Adipocyte (in vitro differentiated cells): ENCODE measurements around the gene STOM.

Source experiments
- DNase-seq: peaks from one replicate; pipeline ENCODE4 v3.0.0-alpha.2; 2015; ENCODE audit warnings: low read depth
- H3K27me3 ChIP-seq: replicated peaks from 2 replicates; pipeline ENCODE4 v1.7.0; 2013; ENCODE audit warnings: mild to moderate bottlenecking, low read length, moderate library complexity; ENCODE audit not compliant: control insufficient read depth, insufficient read depth
- H3K36me3 ChIP-seq: 2 replicates; pipeline ENCODE4 v1.7.0; 2013; ENCODE audit warnings: low read length, mild to moderate bottlenecking, moderate library complexity; ENCODE audit not compliant: control insufficient read depth, insufficient read depth, severe bottlenecking
- H3K4me1 ChIP-seq: 2 replicates; pipeline ENCODE4 v1.7.0; 2013; ENCODE audit warnings: mild to moderate bottlenecking, low read length, moderate library complexity; ENCODE audit not compliant: control insufficient read depth, insufficient read depth
- H3K4me3 ChIP-seq: 2 replicates; pipeline ENCODE4 v1.7.0; 2013; ENCODE audit warnings: mild to moderate bottlenecking, low read length, moderate library complexity
- H3K9ac ChIP-seq: 2 replicates; pipeline ENCODE4 v1.7.0; 2013; ENCODE audit warnings: mild to moderate bottlenecking, low read length, moderate library complexity
- H3K9me3 ChIP-seq: 2 replicates; pipeline ENCODE4 v1.7.0; 2013; ENCODE audit warnings: mild to moderate bottlenecking, low read length, moderate library complexity; ENCODE audit not compliant: control insufficient read depth

The STOM gene

DNA sequence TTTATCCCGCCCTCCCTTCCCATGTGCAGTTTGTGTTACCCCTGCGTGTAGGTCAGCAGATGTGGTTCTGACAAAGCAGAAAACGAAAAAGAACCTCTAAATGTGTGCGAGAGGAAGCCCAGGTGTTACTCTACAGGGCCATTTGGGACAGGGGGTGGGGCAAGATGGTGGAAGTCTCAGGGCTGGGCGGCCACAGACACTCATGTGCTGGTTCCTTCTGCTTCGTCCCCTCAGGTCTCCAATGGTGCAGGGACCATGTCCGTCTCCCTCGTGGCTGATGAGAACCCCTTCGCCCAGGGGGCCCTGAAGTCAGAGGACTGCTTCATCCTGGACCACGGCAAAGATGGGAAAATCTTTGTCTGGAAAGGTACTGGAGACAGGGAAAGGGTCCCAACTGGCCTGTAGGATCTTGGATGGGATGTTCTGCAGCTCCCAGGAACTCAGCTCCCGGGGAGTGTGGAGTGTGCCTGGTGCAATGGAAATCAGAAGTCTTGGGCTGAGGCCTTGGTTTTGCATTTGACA, 53.1 kb downstream of the STOM start:
- Histone ChIP-seq H3K9me3 (no peaks in the 10 kb centered on the region), H3K4me1 (peaks cover 48% of the 10 kb centered on the region), H3K4me3 (no peak overlapping the region), H3K9ac (peak overlapping the region; percentile 24), H3K36me3 (peaks cover 71% of the 10 kb centered on the region), H3K27me3 (no peaks in the 10 kb centered on the region)
- no peak for DNase-seq

DNA sequence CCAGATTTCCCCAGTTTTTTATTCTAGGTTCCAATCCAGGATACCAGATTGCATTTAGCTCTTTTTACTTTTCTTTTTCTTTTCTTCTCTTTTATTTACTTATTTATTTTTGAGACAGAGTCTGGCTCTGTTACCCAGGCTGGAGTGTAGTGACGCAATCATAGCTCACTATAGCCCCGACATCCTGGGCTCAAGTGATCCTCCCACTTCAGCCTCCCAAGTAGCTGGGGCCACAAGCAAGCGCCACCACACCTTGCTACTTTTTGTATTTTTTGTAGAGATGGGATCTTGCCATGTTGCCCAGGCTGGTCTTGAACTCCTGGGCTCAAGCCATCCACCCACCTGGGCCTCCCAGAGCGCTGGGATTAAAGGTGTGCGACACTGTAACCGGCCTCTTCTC, 53.7 kb downstream of the STOM start:
- peak overlapping the region; percentile 24 for H3K9ac ChIP-seq
- peaks cover 45% of the 10 kb centered on the region for H3K4me1 ChIP-seq
- peaks cover 76% of the 10 kb centered on the region for H3K36me3 ChIP-seq
- H3K27me3 ChIP-seq = no peaks in the 10 kb centered on the region
- no peak overlapping the region for H3K4me3 ChIP-seq
- DNase-seq = no peak
- no peaks in the 10 kb centered on the region for H3K9me3 ChIP-seq

DNA sequence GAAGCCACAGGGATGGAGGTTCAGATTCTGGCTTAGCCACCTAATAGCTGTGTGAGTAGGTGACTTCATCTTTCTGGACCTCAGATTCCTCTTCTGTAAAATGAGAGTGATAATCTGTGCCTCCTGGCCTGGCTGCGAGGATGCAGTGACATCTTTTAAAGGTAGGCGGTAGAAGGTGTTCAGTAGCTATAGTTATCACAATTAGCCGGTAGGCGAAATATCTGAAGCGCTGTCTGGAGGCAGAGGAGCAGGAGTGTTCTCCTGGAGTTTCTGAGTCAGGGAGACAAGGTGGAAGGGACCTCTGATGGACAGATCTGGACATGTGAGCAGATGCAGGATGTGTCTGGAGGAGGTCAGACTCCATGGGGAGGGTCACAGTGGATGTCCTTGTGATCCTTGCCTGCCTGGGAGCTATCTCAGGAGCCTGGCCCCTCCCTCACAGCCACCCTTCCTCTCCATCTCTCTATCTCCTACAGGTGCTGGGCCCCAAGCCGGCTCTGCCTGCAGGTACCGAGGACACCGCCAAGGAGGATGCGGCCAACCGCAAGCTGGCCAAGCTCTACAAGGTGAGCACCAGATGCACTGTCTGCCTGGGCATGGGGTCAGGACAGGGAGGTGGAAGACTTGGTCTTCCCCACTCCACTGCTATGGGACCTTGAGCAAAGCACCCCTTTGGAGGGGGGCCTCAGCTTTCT, 56.4 kb downstream of the STOM start:
- Histone ChIP-seq H3K4me1 (peaks cover 25% of the 10 kb centered on the region), H3K27me3 (no peaks in the 10 kb centered on the region), H3K9me3 (no peaks in the 10 kb centered on the region), H3K36me3 (peaks cover 79% of the 10 kb centered on the region), H3K9ac (no peak overlapping the region), H3K4me3 (no peak overlapping the region)
- DNase-seq = no peak

DNA sequence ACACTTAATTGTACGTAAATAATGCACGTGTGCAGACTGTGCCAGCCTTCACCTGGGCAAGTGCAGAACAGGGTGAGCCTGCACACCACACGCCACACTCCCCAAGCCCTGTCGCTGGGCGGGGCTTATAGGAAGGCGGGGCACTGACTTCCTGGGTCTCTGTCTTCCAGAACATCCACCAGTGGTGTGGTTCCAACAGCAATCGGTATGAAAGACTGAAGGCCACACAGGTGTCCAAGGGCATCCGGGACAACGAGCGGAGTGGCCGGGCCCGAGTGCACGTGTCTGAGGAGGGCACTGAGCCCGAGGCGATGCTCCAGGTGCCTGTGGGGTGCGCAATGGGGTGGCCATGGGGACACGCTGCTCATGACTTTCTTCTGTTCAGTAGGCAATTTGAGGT, 57.9 kb downstream of the STOM start:
- Histone ChIP-seq H3K27me3 (no peaks in the 10 kb centered on the region), H3K36me3 (peaks cover 76% of the 10 kb centered on the region), H3K9ac (no peak overlapping the region), H3K4me3 (no peak overlapping the region), H3K4me1 (peaks cover 23% of the 10 kb centered on the region), H3K9me3 (no peaks in the 10 kb centered on the region)
- DNase-seq = no peak

DNA sequence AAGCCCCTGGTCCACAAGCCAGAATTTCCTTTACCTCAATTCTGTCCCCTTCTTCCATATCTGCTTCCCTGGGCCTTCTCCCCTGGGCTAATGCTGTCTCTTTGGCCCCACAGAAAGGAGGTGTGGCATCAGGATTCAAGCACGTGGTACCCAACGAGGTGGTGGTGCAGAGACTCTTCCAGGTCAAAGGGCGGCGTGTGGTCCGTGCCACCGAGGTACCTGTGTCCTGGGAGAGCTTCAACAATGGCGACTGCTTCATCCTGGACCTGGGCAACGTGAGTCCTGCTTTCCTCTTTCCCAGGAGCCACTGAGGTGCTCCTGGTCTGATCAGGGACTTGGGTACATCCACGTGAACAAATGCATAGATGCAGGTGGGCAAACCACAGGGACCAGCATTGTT, 59.5 kb downstream of the STOM start:
- no peaks in the 10 kb centered on the region for H3K9me3 ChIP-seq
- H3K27me3 ChIP-seq = no peaks in the 10 kb centered on the region
- DNase-seq = no peak
- H3K4me1 ChIP-seq = peaks cover 19% of the 10 kb centered on the region
- no peak overlapping the region for H3K9ac ChIP-seq
- no peak overlapping the region for H3K4me3 ChIP-seq
- peaks cover 69% of the 10 kb centered on the region for H3K36me3 ChIP-seq

DNA sequence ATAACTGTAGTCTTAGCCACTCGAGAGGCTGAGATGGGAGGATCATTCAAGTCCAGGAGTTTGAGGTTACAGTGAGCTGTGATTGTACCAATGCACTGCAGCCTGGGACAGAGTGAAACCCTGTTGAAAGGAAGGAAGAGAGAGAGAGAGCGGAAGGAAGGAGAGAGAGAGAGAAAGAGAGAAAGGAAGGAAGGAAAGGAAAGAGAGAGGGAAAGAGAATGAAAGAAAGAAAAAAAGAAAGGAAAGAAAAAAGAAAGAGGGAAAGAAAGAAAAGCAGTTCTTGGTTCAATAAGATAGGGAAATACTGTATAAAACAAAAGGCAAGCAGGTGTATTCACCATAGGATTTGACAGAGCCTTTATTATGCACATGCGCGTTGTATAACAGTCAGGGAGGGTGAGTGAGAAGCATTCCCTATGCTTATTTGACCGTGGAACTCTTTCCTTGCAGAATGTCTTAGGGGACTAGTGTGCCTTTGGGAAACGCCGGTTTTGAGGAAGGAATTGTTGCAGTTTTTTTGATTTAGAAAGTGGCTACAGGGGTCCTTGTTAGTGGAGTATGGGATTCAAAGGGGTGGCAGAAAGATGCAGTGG, 60.1 kb downstream of the STOM start:
- peaks cover 25% of the 10 kb centered on the region for H3K4me1 ChIP-seq
- peaks cover 72% of the 10 kb centered on the region for H3K36me3 ChIP-seq

DNA sequence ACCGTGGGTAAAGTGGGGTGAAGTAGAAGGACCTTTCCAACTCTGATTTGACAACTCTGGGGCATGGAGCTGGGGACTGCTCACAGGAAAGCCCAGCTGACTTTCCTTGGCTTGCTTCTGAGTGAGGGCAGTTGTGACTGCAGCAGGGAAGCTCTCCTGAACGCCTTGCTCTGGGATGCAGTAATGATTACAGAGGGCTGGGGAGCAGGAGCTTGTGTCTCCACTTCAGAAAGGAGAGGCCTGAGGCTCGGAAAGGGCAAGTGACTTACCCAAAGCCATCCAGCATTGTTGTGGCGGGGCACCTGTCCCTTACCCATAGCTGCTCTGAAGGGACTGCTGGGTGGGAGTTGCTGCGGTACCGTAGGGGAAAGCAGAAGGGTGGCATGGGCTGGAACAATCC, 60.9 kb downstream of the STOM start:
- no peaks in the 10 kb centered on the region for H3K9me3 ChIP-seq
- H3K9ac ChIP-seq = no peak overlapping the region
- DNase-seq = no peak
- H3K4me3 ChIP-seq = no peak overlapping the region
- no peaks in the 10 kb centered on the region for H3K27me3 ChIP-seq
- H3K36me3 ChIP-seq = peaks cover 73% of the 10 kb centered on the region
- H3K4me1 ChIP-seq = peaks cover 33% of the 10 kb centered on the region

More for the DNA sequence above, 60.1 kb downstream of the STOM start:
- no peak overlapping the region for H3K9ac ChIP-seq
- no peaks in the 10 kb centered on the region for H3K27me3 ChIP-seq
- H3K9me3 ChIP-seq = no peaks in the 10 kb centered on the region
- H3K4me3 ChIP-seq = no peak overlapping the region
- no peak for DNase-seq

DNA sequence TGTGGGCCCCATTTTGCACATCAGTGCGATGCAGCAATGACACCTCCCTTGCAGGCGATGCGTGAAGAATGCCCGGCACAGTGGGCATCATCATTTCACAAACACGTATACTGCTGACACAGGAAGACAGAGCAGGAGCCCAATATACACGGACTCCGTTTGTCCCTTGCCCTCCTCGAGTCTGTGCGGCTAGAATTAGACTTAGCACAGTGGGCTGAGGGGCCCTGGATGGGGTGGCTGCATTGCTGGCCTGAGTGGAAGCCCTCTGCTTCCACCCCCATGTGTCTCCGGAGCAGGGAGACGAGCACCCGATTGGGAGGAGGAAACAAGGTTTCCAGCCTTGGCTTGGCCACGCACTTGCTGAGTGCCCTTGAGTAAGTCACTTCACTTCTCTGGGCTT, 61.3 kb downstream of the STOM start:
- no peak overlapping the region for H3K9ac ChIP-seq
- peaks cover 73% of the 10 kb centered on the region for H3K36me3 ChIP-seq
- H3K9me3 ChIP-seq = no peaks in the 10 kb centered on the region
- DNase-seq = no peak
- H3K4me1 ChIP-seq = peaks cover 37% of the 10 kb centered on the region
- H3K27me3 ChIP-seq = no peaks in the 10 kb centered on the region
- H3K4me3 ChIP-seq = no peak overlapping the region

DNA sequence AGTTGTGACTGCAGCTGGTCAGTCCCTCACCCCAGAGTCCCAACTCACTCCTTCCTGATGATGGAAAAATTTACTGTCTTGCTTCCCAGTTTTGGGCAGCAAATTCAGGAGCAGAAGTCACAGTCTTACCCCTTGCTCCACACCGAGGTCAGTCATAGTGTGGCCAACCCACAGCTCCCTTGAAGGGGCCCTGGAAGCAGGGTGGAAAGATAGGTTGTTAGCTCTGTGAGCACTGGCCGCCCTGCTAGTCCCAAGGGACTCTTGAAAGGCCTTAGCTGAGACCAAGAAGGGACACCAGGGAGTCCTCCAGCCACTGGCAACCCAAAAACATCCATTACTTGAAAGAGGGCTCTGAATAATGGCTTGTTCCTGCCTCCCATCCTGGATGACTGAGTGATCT, 62.1 kb downstream of the STOM start:
- no peaks in the 10 kb centered on the region for H3K27me3 ChIP-seq
- DNase-seq = no peak
- peaks cover 45% of the 10 kb centered on the region for H3K4me1 ChIP-seq
- H3K4me3 ChIP-seq = no peak overlapping the region
- peaks cover 73% of the 10 kb centered on the region for H3K36me3 ChIP-seq
- H3K9ac ChIP-seq = no peak overlapping the region
- H3K9me3 ChIP-seq = no peaks in the 10 kb centered on the region

DNA sequence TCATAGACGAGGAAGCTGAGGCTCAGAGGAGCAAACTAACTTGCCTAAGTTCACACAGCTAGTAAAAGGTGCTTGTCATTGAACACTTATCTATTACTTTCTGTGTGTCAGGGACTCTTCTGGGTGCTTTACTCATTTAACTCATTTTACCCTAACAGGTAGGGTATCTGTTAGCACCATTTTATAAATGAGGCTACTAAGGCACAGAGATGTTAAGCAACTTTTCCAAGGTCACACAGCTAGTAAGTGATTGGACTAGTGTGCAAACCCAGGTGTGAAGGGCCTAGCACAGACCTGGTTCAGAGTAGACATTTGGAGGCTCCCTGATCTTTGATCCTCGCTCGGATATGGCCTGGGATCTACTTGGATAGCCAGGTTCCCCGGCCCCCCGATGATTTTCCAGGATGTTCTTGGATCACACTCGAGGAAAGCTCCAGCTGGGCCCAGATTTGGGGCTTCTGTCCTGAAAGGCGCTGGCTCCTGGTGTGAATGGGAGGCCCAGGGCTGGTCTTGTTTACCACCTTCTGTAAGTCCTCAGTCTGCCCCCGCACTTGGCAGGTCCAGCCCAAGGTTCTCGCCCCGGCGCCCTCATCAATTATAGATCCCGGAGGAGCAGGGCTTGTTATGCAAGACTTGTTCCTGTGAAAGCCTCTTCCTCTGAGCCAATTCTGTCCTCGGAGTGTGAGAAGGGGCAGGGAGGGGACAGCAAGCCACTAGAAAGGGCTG, 64.6 kb downstream of the STOM start:
- peak overlapping the region; percentile 42 for H3K9ac ChIP-seq
- peaks cover 59% of the 10 kb centered on the region for H3K36me3 ChIP-seq
- DNase-seq = no peak
- no peaks in the 10 kb centered on the region for H3K9me3 ChIP-seq
- H3K4me3 ChIP-seq = peak overlapping the region; percentile 18
- H3K27me3 ChIP-seq = no peaks in the 10 kb centered on the region
- H3K4me1 ChIP-seq = peaks cover 65% of the 10 kb centered on the region

DNA sequence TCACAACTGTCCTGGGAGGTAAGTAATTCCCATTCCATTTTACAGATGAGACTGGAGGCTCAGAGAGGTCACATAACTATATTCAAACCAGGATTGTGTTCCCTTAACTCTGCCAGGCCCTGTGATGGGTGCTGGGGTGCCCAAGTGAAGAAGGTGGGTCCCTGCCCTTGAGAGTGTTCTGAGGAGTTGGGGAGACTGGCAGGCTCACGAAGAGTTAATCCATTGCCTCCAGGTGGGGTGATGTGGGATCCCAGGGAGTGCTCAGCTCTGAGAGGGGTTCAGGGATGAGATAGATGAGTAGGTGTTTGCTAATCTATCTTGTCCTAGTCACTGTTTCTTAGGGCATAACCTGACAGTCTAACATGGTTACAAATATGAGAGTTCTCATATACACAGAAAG, 65.3 kb downstream of the STOM start:
- peaks cover 52% of the 10 kb centered on the region for H3K36me3 ChIP-seq
- H3K9ac ChIP-seq = peak overlapping the region; percentile 42
- H3K4me3 ChIP-seq = peak overlapping the region; percentile 18
- DNase-seq = no peak
- no peaks in the 10 kb centered on the region for H3K9me3 ChIP-seq
- H3K27me3 ChIP-seq = no peaks in the 10 kb centered on the region
- peaks cover 70% of the 10 kb centered on the region for H3K4me1 ChIP-seq
